OCI-LY7 (cell line): ENCODE results near the gene KRCC1. TPM values are rescaled to one million over a fixed set of nuclear protein-coding genes. Genes with fewer than 3 reads are reported as not detected.
"Not testable (repeated sequence)": the region's sequence is repeated elsewhere in the genome, so short reads cannot be mapped to it uniquely, and the experiment has no call there.

Source experiments
- BruUV-seq: library from RNA; stranded (reverse); fragments of 400-500 nt; replicated peaks from 2 replicates; lab custom pipeline; 2021; lab: Mats Ljungman, UMichigan
- CTCF ChIA-PET: fragments of 300-600 bp; sonication (Branson Sonifier 250); formaldehyde crosslinking; loops from one replicate; lab custom pipeline; 2022; ENCODE audit warnings: antibody characterized with exemption; ENCODE audit not compliant: unreplicated experiment; lab: Charles Lee
- POLR2A ChIA-PET: fragments of 300-600 bp; sonication (Branson Sonifier 250); formaldehyde crosslinking; loops from one replicate; lab custom pipeline; 2022; ENCODE audit warnings: antibody characterized with exemption; lab: Charles Lee
- DNase-seq: peaks from one replicate; pipeline ENCODE4 v3.0.0-alpha.2; 2015; ENCODE audit warnings: low spot score
- H2AFZ ChIP-seq: fragments of 200-600 bp; sonication (generic), shearing (Covaris generic); 2 replicates; pipeline ENCODE4 v1.6.1; 2014; ENCODE audit warnings: mild to moderate bottlenecking, antibody characterized with exemption, low read length, moderate library complexity
- H3K27ac ChIP-seq: fragments of 200-600 bp; sonication (generic); 2 replicates; pipeline ENCODE4 v1.5.1; 2014; ENCODE audit warnings: mixed run types, low read depth, mild to moderate bottlenecking, moderate library complexity, low read length, inconsistent platforms; ENCODE audit not compliant: poor library complexity, severe bottlenecking
- H3K36me3 ChIP-seq: fragments of 200-600 bp; sonication (generic); 2 replicates; pipeline ENCODE4 v1.6.1; 2014; ENCODE audit warnings: mild to moderate bottlenecking, antibody characterized with exemption, low read length, moderate library complexity, mixed read lengths; ENCODE audit not compliant: insufficient read depth
- H3K4me1 ChIP-seq: fragments of 200-600 bp; sonication (generic); 2 replicates; pipeline ENCODE4 v1.5.1; 2014; ENCODE audit warnings: mild to moderate bottlenecking, low read length; ENCODE audit not compliant: insufficient read depth, poor library complexity, severe bottlenecking
- H3K4me2 ChIP-seq: fragments of 200-600 bp; sonication (generic); 2 replicates; pipeline ENCODE4 v1.6.1; 2014; ENCODE audit warnings: mild to moderate bottlenecking, low read length
- H3K4me3 ChIP-seq: fragments of 200-600 bp; sonication (generic); 2 replicates; pipeline ENCODE4 v1.5.1; 2014; ENCODE audit warnings: mild to moderate bottlenecking, low read depth, low read length; ENCODE audit not compliant: poor library complexity, severe bottlenecking
- H3K79me2 ChIP-seq: fragments of 200-600 bp; sonication (generic); 2 replicates; pipeline ENCODE4 v1.6.1; 2016; ENCODE audit warnings: low read depth, mild to moderate bottlenecking, low read length, moderate library complexity, mixed read lengths; ENCODE audit not compliant: insufficient read depth
- H3K9me2 ChIP-seq: fragments of 200-600 bp; sonication (generic); 2 replicates; pipeline ENCODE4 v1.6.1; 2016; ENCODE audit warnings: mild to moderate bottlenecking, low read length, mixed read lengths; ENCODE audit not compliant: insufficient read depth
- H3K9me3 ChIP-seq: fragments of 200-600 bp; sonication (generic); 2 replicates; pipeline ENCODE4 v1.6.1; 2014; ENCODE audit warnings: mild to moderate bottlenecking, mixed run types, low read length, mixed read lengths
- H4K20me1 ChIP-seq: fragments of 200-600 bp; sonication (generic); 2 replicates; pipeline ENCODE4 v1.6.1; 2014; ENCODE audit warnings: mild to moderate bottlenecking, antibody characterized with exemption, low read length, moderate library complexity, mixed read lengths; ENCODE audit not compliant: insufficient read depth
- EZH2phosphoT487 ChIP-seq: fragments of 200-600 bp; sonication (generic); IDR thresholded peaks from 2 replicates; pipeline ENCODE4 v1.6.1; 2018; ENCODE audit warnings: low read depth, borderline replicate concordance, mild to moderate bottlenecking, mixed run types, antibody characterized with exemption, low read length, moderate library complexity, mixed read lengths
- intact Hi-C: fragments of 100-400 bp; cut with micrococcal nuclease; formaldehyde crosslinking; loops from one replicate; pipeline ENCODE4 v1.10.0; 2022; ENCODE audit not compliant: unreplicated experiment
- total RNA-seq, 2 experiments: library from RNA; depleted of rRNA in 1 of 2; stranded (reverse); fragments of >200 nt in 1 of 2; shearing (Covaris generic) in 1 of 2; gene quantifications; 2 replicates each; pipeline ENCODE4 v1.2.3, GENCODE V29; 2014 to 2022
- TF ChIP-seq, protein P1 (sequence below): fragments of 200-600 bp; sonication (generic); conservative IDR thresholded peaks from 2 replicates; pipeline ENCODE4 v1.5.1; 2014; ENCODE audit warnings: mild to moderate bottlenecking, antibody characterized with exemption, low read length, moderate library complexity, mixed read lengths

KRCC1 gene
- total RNA-seq, 2 experiments from 2014 or later, result 18.7 to 31.7 TPM

DNA sequence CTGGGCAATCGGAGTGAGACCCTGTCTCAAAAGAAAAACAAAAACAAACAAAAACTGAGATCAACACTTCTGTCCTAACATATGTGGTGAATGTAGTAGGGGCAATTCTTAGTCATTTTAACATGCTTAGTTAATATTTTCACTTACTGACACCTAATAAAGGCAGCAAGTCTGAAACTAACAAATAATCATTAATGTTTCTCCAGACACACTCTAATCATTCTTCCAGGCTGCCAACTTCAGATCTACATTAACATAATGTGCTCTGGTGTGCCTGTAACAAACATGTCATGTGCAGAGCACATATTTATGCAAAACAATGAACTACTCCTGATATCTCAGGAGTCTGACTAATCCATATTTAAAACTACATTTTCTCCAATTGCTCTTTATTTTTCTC is 6.0 kb downstream of the KRCC1 start:
- Histone ChIP-seq H3K9me3 (no peaks in the 10 kb centered on the region), H3K36me3 (peaks cover 30% of the 10 kb centered on the region), H3K9me2 (no peaks in the 10 kb centered on the region), H3K79me2 (peaks cover 23% of the 10 kb centered on the region), H4K20me1 (no peaks in the 10 kb centered on the region; the same call in 1 of the 2 replicates), H3K4me3 (no peak overlapping the region), H3K4me1 (peaks cover 18% of the 10 kb centered on the region), H3K27ac (no peak overlapping the region), H3K4me2 (no peak overlapping the region), H2AFZ (no peak overlapping the region)
- CTCF ChIA-PET, result no interaction called here
- intact Hi-C loops, result loop anchor here (5.0 kb wide), 1 partner anchor 32 kb away; the partner anchor contains the start of gene RNU2-63P
- DNase-seq, result no peak
- POLR2A ChIA-PET, result interaction anchor here (3.6 kb wide), 1 partner anchor 14 kb away, joined by 12 read pairs; no protein-coding TSS in a partner anchor
- no peak for TF ChIP-seq EZH2phosphoT487
- no TSS peak for BruUV-seq

DNA sequence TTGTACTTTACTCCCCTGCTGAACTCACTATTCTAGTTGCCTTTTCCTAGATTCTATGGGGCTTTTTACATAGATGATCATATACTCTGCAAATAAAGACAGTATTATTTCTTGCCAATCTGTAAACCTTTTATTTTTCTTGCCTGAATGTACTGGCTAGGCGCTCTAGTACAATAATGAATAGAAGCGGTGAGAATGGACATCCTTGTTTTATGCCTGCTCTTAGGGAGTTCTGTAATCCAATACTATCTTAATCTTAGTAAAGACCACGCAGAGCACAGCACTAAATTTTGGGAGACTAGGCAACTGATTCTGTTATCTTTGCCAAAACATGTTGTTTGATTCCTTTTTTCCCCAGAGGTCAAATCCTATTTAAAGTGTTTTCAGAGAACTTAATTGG is 7.0 kb downstream of the KRCC1 start:
- CTCF ChIA-PET, result no interaction called here
- no peaks in the 10 kb centered on the region for H3K9me2 ChIP-seq
- no peak overlapping the region for H3K4me2 ChIP-seq
- BruUV-seq, result no TSS peak
- intact Hi-C loops, result no loop called here
- H2AFZ ChIP-seq, result no peak overlapping the region
- H3K4me1 ChIP-seq, result peaks cover 7% of the 10 kb centered on the region
- no peak for DNase-seq
- H3K27ac ChIP-seq, result no peak overlapping the region
- POLR2A ChIA-PET, result interaction anchor here (3.6 kb wide), 1 partner anchor 13 kb away, joined by 12 read pairs; no protein-coding TSS in a partner anchor
- no peaks in the 10 kb centered on the region; the same call in 1 of the 2 replicates for H4K20me1 ChIP-seq
- H3K79me2 ChIP-seq, result peaks cover 12% of the 10 kb centered on the region; the same call in 1 of the 2 replicates
- H3K9me3 ChIP-seq, result no peaks in the 10 kb centered on the region
- no peak for TF ChIP-seq EZH2phosphoT487
- TF ChIP-seq, protein P1, sequence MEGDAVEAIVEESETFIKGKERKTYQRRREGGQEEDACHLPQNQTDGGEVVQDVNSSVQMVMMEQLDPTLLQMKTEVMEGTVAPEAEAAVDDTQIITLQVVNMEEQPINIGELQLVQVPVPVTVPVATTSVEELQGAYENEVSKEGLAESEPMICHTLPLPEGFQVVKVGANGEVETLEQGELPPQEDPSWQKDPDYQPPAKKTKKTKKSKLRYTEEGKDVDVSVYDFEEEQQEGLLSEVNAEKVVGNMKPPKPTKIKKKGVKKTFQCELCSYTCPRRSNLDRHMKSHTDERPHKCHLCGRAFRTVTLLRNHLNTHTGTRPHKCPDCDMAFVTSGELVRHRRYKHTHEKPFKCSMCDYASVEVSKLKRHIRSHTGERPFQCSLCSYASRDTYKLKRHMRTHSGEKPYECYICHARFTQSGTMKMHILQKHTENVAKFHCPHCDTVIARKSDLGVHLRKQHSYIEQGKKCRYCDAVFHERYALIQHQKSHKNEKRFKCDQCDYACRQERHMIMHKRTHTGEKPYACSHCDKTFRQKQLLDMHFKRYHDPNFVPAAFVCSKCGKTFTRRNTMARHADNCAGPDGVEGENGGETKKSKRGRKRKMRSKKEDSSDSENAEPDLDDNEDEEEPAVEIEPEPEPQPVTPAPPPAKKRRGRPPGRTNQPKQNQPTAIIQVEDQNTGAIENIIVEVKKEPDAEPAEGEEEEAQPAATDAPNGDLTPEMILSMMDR, result no peak
- H3K36me3 ChIP-seq, result peaks cover 24% of the 10 kb centered on the region
- H3K4me3 ChIP-seq, result no peak overlapping the region

DNA sequence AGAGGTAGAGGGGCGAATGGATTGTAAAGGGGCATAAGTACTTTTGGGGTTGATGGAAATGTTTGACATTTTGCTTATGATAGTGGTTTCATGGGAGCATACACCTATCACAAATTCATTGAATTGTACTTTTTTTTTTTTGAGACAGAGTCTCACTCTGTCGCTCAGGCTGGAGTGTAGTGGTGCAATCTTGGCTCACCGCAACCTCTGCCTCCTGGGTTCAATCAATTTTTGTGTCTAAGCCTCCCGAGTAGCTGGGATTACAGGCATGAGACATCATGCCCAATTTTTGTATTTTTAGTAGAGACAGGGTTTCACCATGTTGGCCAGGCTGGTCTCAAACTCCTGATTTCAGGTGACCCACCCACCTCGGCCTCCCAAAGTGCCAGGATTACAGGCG is 10.0 kb downstream of the KRCC1 start:
- not testable (repeated sequence) for H3K4me1 ChIP-seq, DNase-seq

DNA sequence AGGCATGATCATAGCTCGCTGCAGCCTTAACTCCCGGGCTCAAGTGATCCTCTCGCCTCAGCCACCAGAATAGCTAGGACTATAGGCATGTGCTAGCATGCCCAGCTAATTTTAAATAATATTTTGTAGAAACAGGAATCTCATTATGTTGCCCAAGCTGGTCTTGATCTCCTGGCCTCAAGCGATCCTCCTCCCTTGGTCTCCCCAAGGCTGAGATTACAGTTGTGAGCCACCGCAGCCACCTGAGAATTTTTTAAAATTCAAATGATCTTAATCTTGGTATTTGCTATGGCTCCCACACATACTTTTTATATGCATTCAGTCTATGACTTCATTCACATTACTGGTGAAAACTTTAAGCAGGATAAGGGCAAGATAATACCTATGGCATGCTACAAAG is 13.1 kb downstream of the KRCC1 start:
- Histone ChIP-seq H3K4me2 (no peak overlapping the region), H3K79me2 (no peaks in the 10 kb centered on the region), H4K20me1 (no peaks in the 10 kb centered on the region), H3K4me3 (no peak overlapping the region), H3K4me1 (no peaks in the 10 kb centered on the region), H3K27ac (no peak overlapping the region), H3K9me2 (no peaks in the 10 kb centered on the region), H3K9me3 (no peaks in the 10 kb centered on the region), H2AFZ (no peak overlapping the region), H3K36me3 (no peaks in the 10 kb centered on the region)
- no peak for DNase-seq
- ChIA-PET CTCF (no interaction called here), POLR2A (no interaction called here)
- no TSS peak for BruUV-seq
- intact Hi-C loops, result no loop called here
- TF ChIP-seq EZH2phosphoT487, result no peak
- TF ChIP-seq, protein P1, result no peak

More for the DNA sequence above, 10.0 kb downstream of the KRCC1 start:
- H3K79me2 ChIP-seq, H3K27ac ChIP-seq, intact Hi-C loops, H4K20me1 ChIP-seq, H3K9me2 ChIP-seq, H3K4me3 ChIP-seq, POLR2A ChIA-PET, H3K4me2 ChIP-seq, H2AFZ ChIP-seq, CTCF ChIA-PET, H3K9me3 ChIP-seq, H3K36me3 ChIP-seq, BruUV-seq: not testable (repeated sequence)
